Motor neuron (in vitro differentiated cells): ENCODE measurements around the gene TAB2. TPM values are rescaled to one million over a fixed set of nuclear protein-coding genes. Genes with fewer than 3 reads are reported as not detected.

ENCODE experiments used
- ATAC-seq, 8 experiments: fragments of 200-7000 bp; cut with Tn5 transposase; replicated peaks in 6 of 8; 2 replicates each; pipeline ENCODE4 v1.8.0; 2021; ENCODE audit warnings: mild to moderate bottlenecking in 8 of 8, moderate library complexity in 8 of 8
- H3K27ac ChIP-seq, 2 donors: fragments of 250-450 bp; sonication (Bioruptor Pico); 2 replicates each; pipeline ENCODE4 v1.9.0; 2021; ENCODE audit warnings: antibody characterized with exemption in 2 of 2, mild to moderate bottlenecking in 2 of 2, moderate library complexity in 1 of 2
- H3K4me1 ChIP-seq, 2 donors: fragments of 250-450 bp; sonication (Bioruptor Pico); replicated peaks in 1 of 2; 2 replicates each; pipeline ENCODE4 v1.6.1; 2021; ENCODE audit warnings: antibody characterized with exemption in 2 of 2, mild to moderate bottlenecking in 2 of 2, moderate library complexity in 1 of 2
- H3K4me3 ChIP-seq, 5 donors: fragments of 250-450 bp; sonication (Bioruptor Pico); 2 replicates each; pipeline ENCODE4 v1.9.0; 2021; ENCODE audit warnings: antibody characterized with exemption in 5 of 5, mild to moderate bottlenecking in 5 of 5, moderate library complexity in 4 of 5
- WGBS, 10 experiments: fragments of 450-650 bp; shearing (Covaris generic); methylation state at CpG; one replicate each; pipeline ENCODE4 v1.0.0; 2022; 5-methylcytosine and 5-hydroxymethylcytosine counted together
- in situ Hi-C, 9 experiments: fragments of 400-800 bp; cut with MboI; loops; one replicate each; pipeline ENCODE4 v1.15.0; 2021; ENCODE audit warnings: low sequenced_read_pairs in 9 of 9, low pct_unique_long_range_greater_than_20kb in 2 of 9; ENCODE audit not compliant: unreplicated experiment in 9 of 9
- total RNA-seq, 8 experiments: library from RNA; unstranded; fragments of 300-600 nt; gene quantifications; 2 replicates each; pipeline versions ENCODE4 v1.2.3 to v1.2.4, GENCODE V29; 2022

Gene TAB2
- total RNA-seq, result 10 to 100 TPM; 17.3 to 47.0 (median 24.7) TPM

DNA sequence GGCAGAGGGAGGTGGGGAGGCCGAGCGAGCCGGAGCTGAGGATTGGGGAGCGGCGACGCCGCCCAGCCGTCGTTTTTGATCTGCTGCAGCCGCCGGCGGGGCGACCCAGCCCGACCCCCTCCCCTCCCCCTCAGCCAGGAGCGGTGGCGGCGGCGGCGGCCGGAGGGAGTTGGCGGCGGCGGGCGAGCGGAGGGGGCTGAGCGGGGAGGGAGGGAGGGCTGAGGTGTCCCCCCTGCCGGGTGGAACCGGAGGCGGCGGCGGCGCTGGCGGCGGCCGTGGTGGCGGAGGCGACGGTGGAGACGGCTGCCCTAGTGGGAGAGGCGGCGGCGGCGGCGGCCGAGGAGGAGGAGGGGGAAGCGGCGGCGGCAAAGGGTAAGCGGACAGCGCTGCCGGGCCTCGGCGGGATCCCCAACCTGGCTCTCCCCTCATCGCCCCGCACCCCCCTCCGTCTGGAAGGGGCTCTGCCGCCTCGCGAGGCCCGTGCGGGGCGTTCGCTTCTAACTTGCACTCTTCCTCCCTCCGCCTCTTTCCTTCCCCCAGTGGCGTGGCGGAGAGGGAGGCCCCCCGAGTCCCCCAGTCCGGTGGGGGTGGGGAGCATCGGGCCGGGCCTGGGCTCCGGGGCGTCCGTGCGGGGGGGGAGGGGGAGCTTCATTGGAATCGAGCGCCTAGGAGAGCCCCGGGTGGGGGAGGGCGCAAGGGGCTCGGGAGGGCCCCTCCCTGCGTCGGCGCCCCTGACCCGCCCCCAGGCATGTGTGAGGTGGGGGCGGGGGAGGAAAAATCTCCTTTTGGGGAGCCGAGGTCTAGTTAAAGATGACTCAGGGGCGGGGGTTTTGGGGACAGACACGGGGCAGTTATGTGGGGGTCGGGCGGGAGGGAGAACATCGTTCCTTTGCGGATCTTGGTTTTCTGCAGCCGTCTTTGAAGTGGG lies at the start of gene TAB2:
TAB2 (plus strand) TSS at position 69 of the 928 bp plus-strand sequence. CDS start 52,286 bp downstream, outside the sequence.
- Histone ChIP-seq H3K4me1 (peaks cover 9 to 10% of the 10 kb centered on the region in 2 donors), H3K4me3 (peak within 1 kb of the TSS; percentile 78 to 97 (median 85)), H3K27ac (peak within 1 kb of the TSS; percentile 94 to 95)
- ATAC-seq, result peak; percentile 36 to 58 (median 52)
- 10% methylated on average over 2 of the region's 92 CpGs; no CpG with 5 or more reads in 9 of the 10 experiments for WGBS, 10 experiments
- in situ Hi-C loops, result loop anchor here in 1 of 9 experiments (25.0 kb wide), 1 partner anchor 231 kb away; no protein-coding TSS in a partner anchor

GRCh38 chr6:149268146-149268545 lies 49.4 kb upstream of the TAB2 start:
- WGBS, 10 experiments, result 49 to 100% (median 64%) methylated on average over 1 to 5 of the region's 5 CpGs; no CpG with 5 or more reads in 2 of the 10 experiments
- in situ Hi-C loops, result no loop called here

DNA sequence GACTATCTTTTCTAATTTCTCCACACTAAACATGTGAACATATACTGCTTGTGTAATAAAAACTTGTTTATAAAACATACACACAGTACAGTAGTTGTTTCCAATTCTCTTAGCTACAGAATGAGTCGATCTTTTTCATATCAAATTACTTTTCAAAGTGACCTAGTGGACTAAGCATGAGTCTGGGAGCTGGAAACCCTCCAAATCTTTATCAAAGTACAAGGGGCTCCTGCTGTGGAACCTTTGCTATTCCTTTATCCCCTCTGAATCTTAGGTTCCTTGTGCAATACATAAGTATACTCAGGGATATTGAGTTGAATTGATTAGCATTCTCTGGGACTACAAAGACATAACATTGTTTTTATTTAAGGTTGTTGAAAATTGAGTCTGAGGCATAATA lies 48.7 kb upstream of the TAB2 start:
- H3K27ac ChIP-seq, result no peak overlapping the region
- in situ Hi-C loops, result no loop called here
- no peak overlapping the region for H3K4me3 ChIP-seq
- WGBS, 10 experiments, result 0 to 100% (median 64%) methylated on average over 1 of the region's 1 CpG; no CpG with 5 or more reads in 2 of the 10 experiments
- no peak for ATAC-seq
- H3K4me1 ChIP-seq, result no peaks in the 10 kb centered on the region

More at GRCh38 chr6:149268146-149268545, 49.4 kb upstream of the TAB2 start:
- no peaks in the 10 kb centered on the region for H3K4me1 ChIP-seq
- ATAC-seq, result no peak
- H3K4me3 ChIP-seq, result no peak overlapping the region
- no peak overlapping the region for H3K27ac ChIP-seq

GRCh38 chr6:149270616-149271015 lies 46.9 kb upstream of the TAB2 start:
- 0 to 100% (median 94%) methylated on average over 1 to 4 of the region's 4 CpGs; no CpG with 5 or more reads in 3 of the 10 experiments for WGBS, 10 experiments
- Histone ChIP-seq H3K4me3 (no peak overlapping the region), H3K27ac (no peak overlapping the region), H3K4me1 (no peaks in the 10 kb centered on the region)
- ATAC-seq, result no peak
- in situ Hi-C loops, result no loop called here

- in situ Hi-C loops, result no loop called here
Measured at GRCh38 chr6:149271348-149272340, 45.9 kb upstream of the TAB2 start.

DNA sequence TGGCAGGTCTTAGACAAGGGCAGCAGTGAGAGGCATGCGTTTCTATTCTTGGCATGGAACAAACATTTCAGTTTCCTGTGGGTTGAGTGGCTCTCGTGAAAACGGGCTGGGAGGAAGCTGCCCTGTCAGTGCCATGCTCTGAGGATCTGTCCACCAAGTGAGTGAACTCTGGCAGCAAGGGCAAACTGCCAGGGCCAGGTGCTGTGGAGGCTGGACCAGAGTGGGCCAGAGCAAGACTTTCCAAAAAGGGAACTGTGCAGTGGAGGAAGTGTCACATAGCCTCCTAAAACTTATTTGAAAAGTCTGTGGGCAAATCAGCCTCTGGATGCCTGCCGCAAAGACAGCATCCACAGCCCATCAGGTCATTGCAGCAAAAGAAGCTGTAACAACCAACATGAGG lies 44.2 kb upstream of the TAB2 start:
- ATAC-seq, result no peak
- WGBS, 10 experiments, result 82 to 100% (median 91%) methylated on average over 1 to 3 of the region's 4 CpGs; no CpG with 5 or more reads in 3 of the 10 experiments
- in situ Hi-C loops, result no loop called here

More at GRCh38 chr6:149271348-149272340, 45.9 kb upstream of the TAB2 start:
- no peak for ATAC-seq
- no peak overlapping the region for H3K27ac ChIP-seq
- no peak overlapping the region for H3K4me3 ChIP-seq
- no peaks in the 10 kb centered on the region for H3K4me1 ChIP-seq
- 54 to 95% (median 82%) methylated on average over 2 to 8 of the region's 8 CpGs for WGBS, 10 experiments

DNA sequence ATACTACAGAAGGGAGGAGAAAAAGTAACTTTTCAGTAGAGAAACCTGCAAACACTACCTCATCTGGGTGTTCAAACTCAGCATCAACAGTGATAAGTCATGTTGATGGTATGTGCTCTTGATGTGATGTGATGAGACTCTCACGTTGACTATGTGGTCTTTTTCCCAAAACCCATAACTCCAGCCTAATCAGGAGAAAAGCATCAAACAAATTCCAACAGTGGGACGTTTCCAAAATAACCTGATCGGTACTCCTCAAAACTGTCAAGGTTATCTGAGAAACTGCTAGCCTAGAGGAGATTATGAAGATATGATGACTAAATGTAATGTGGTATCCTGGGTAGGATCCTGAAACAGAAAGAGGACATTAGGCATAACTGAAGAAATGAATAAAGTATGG lies 41.9 kb upstream of the TAB2 start:
- Histone ChIP-seq H3K4me3 (no peak overlapping the region), H3K4me1 (no peaks in the 10 kb centered on the region), H3K27ac (no peak overlapping the region)
- in situ Hi-C loops, result no loop called here
- WGBS, 10 experiments, result 7 to 94% (median 80%) methylated on average over 1 to 3 of the region's 3 CpGs; no CpG with 5 or more reads in 2 of the 10 experiments
- no peak for ATAC-seq

More for the DNA sequence above, 44.2 kb upstream of the TAB2 start:
- Histone ChIP-seq H3K27ac (no peak overlapping the region), H3K4me1 (no peaks in the 10 kb centered on the region), H3K4me3 (no peak overlapping the region)

DNA sequence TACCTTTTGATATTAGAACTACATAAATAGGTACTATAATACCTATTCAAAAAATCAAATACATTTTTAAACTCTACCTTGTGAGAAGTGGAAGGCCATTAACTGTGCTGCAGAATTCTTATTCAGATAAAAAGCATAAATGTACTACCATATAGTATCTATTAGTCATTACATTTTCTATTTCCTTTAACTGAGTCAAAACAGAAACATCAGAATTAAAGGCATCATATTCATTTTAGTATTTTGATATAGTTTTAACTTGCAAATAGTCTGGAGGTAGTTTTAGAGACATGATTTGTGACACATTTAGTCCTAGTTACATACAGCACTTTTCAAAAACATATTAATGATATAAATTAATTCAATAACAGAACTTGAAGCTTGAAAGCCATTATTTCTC lies 39.9 kb upstream of the TAB2 start:
- in situ Hi-C loops, result no loop called here
- H3K4me1 ChIP-seq, result no peaks in the 10 kb centered on the region
- no peak for ATAC-seq
- no peak overlapping the region for H3K4me3 ChIP-seq
- H3K27ac ChIP-seq, result no peak overlapping the region

GRCh38 chr6:149278997-149279396 lies 38.5 kb upstream of the TAB2 start:
- in situ Hi-C loops, result no loop called here
- Histone ChIP-seq H3K27ac (no peak overlapping the region), H3K4me1 (no peaks in the 10 kb centered on the region), H3K4me3 (no peak overlapping the region)
- ATAC-seq, result no peak
- 100% methylated on average over 1 of the region's 1 CpG; no CpG with 5 or more reads in 8 of the 10 experiments for whole genome bisulfite sequencing, 10 experiments

DNA sequence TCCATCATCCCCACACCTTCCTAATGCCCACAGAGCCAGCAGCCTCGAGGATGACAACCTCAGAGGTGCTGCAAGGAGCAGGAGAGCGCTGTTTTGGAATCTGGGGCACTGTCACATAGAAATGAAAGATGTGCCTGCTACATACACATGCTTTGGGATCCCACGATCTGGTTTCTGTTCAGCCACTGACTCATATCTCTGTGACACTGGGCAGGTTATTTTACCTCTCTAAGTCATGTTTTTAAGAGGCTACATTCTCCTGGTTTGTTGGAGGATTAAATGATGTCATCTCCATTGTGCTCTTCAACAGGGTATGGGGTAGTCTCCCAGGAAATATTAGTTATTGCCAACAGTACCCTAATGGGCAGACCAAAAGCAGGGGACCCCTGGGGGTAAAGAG lies 32.6 kb upstream of the TAB2 start:
- Histone ChIP-seq H3K4me3 (no peak overlapping the region), H3K4me1 (no peaks in the 10 kb centered on the region), H3K27ac (no peak overlapping the region)
- in situ Hi-C loops, result no loop called here
- WGBS, 10 experiments, result 0 to 73% (median 60%) methylated on average over 1 to 2 of the region's 3 CpGs; no CpG with 5 or more reads in 5 of the 10 experiments
- ATAC-seq, result no peak

DNA sequence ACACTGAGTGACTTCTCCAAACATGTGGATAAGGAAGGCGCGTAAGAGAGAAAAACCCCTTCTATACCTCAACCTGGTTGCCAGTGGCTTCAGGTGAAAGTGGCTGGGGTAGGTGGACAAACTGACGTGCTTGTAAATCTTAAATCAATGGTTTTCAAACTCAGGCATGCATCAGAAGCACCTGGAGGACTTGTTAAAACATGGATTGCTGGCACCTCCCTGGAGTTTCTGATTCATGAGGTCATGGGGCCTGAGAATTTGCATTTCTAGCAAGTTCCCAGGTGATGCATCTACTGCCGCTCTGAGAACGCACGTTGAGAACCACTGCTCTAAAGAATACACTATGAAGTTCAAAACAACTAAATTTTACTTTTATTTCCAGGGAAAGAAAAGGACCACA lies 31.9 kb upstream of the TAB2 start:
- in situ Hi-C loops, result no loop called here
- no peaks in the 10 kb centered on the region for H3K4me1 ChIP-seq
- no peak overlapping the region for H3K4me3 ChIP-seq
- no peak overlapping the region for H3K27ac ChIP-seq
- ATAC-seq, result no peak
- 78 to 100% (median 90%) methylated on average over 2 to 6 of the region's 6 CpGs; no CpG with 5 or more reads in 2 of the 10 experiments for WGBS, 10 experiments

- H3K4me3 ChIP-seq, result no peak overlapping the region
- in situ Hi-C loops, result no loop called here
- no peak for ATAC-seq
- no peaks in the 10 kb centered on the region for H3K4me1 ChIP-seq
- no peak overlapping the region for H3K27ac ChIP-seq
- WGBS, 10 experiments, result 10 to 100% (median 73%) methylated on average over 1 to 6 of the region's 6 CpGs; no CpG with 5 or more reads in 1 of the 10 experiments
Measured at GRCh38 chr6:149286905-149287304, 30.6 kb upstream of the TAB2 start.
